Lung (tissue), 12 donors: Measurements from ENCODE around the gene BSN. TPM values are rescaled to one million over a fixed set of nuclear protein-coding genes. Genes with fewer than 3 reads are reported as not detected.
A peak's percentile ranks its signal among the peaks of the same experiment; 100 is the strongest.

Source experiments
- ATAC-seq: fragments of 200-7000 bp; cut with Tn5 transposase; one replicate; pipeline ENCODE4 v1.9.1; 2020; ENCODE audit warnings: moderate number of reproducible peaks; ENCODE audit not compliant: insufficient read depth, low FRiP score
- DNase-seq, 3 donors: peaks; one replicate each; pipeline ENCODE4 v3.0.0-alpha.2; 2013 to 2017
- H3K27ac ChIP-seq, 2 donors: one replicate each; pipeline ENCODE4 v1.5.1; 2013; ENCODE audit warnings: mild to moderate bottlenecking in 2 of 2, moderate library complexity in 2 of 2, control low read depth in 1 of 2, inconsistent platforms in 1 of 2, low read depth in 1 of 2, low read length in 1 of 2
- H3K27me3 ChIP-seq, 3 donors: one replicate each; pipeline ENCODE4 v1.5.1; 2013; ENCODE audit warnings: low read length in 2 of 3; ENCODE audit not compliant: control insufficient read depth in 3 of 3, insufficient read depth in 3 of 3
- H3K36me3 ChIP-seq, 4 donors: one replicate each; pipeline ENCODE4 v1.5.1; 2013; ENCODE audit warnings: low read length in 4 of 4, mild to moderate bottlenecking in 1 of 4, moderate library complexity in 1 of 4; ENCODE audit not compliant: control insufficient read depth in 4 of 4, insufficient read depth in 4 of 4
- H3K4me1 ChIP-seq, 5 donors: one replicate each; pipeline ENCODE4 v1.5.1; 2013; ENCODE audit warnings: low read length in 5 of 5, mild to moderate bottlenecking in 2 of 5, moderate library complexity in 1 of 5; ENCODE audit not compliant: control insufficient read depth in 5 of 5, insufficient read depth in 5 of 5
- H3K4me3 ChIP-seq: one replicate; pipeline ENCODE4 v1.5.1; 2013; ENCODE audit warnings: mild to moderate bottlenecking, control low read depth, moderate library complexity
- H3K9ac ChIP-seq, 2 donors: one replicate each; pipeline ENCODE4 v1.5.1; 2013; ENCODE audit warnings: low read length in 2 of 2, control low read depth in 1 of 2; ENCODE audit not compliant: insufficient read depth in 1 of 2
- H3K9me3 ChIP-seq, 4 donors: one replicate each; pipeline ENCODE4 v1.5.1; 2013; ENCODE audit warnings: low read length in 3 of 4, mild to moderate bottlenecking in 1 of 4, moderate library complexity in 1 of 4; ENCODE audit not compliant: control insufficient read depth in 4 of 4, insufficient read depth in 3 of 4
- CTCF ChIP-seq: IDR thresholded peaks from 2 replicates; pipeline ENCODE4 v1.5.1; 2012; ENCODE audit warnings: mild to moderate bottlenecking; ENCODE audit errors: control extremely low read depth, extremely low read depth
- WGBS, 2 donors: extraction: QIAGEN DNeasy Blood & Tissue Kit; methylation state at CpG; one replicate each; pipeline ENCODE4 v1.1.7; 2013; 5-methylcytosine and 5-hydroxymethylcytosine counted together
- polyA plus RNA-seq, 2 donors: library from polyadenylated mRNA; stranded (reverse); fragments of 200-250 nt; gene quantifications; one replicate each; pipeline ENCODE4 v1.2.1, GENCODE V29; 2013
- total RNA-seq, 2 donors: library from RNA; depleted of rRNA in 1 of 2; stranded (reverse); fragments of >200 nt in 1 of 2; gene quantifications; one replicate each; pipeline ENCODE4 v1.2.1, GENCODE V29; 2014 to 2021
- donor health status: control.
- donor health status: control.
- donor health status: Bipolar disorder and iron deficiency.
- donor health status: healthy.
- donor health status: DM: yes; HTN: yes; CAD: no.

BSN gene
- total and polyA plus RNA-seq, 4 donors, result 0.09 to 0.71 (median 0.47) TPM

GRCh38 chr3:49509028-49509561, 45.2 kb upstream of the BSN start:
- no peak for TF ChIP-seq CTCF
- Histone ChIP-seq H3K36me3 (peaks cover 0 to 14% (median 7%) of the 10 kb centered on the region in 4 donors), H3K27me3 (no peaks in the 10 kb centered on the region), H3K27ac (no peak overlapping the region), H3K9ac (no peak overlapping the region), H3K4me3 (no peak overlapping the region), H3K9me3 (no peaks in the 10 kb centered on the region), H3K4me1 (no peaks in the 10 kb centered on the region)
- 44 to 50% methylated on average over 2 of the region's 2 CpGs for WGBS, 2 donors
- DNase-seq (no peak), ATAC-seq (no peak)

GRCh38 chr3:49511639-49512038, 42.6 kb upstream of the BSN start:
- Histone ChIP-seq H3K4me3 (no peak overlapping the region), H3K4me1 (no peaks in the 10 kb centered on the region), H3K9me3 (no peaks in the 10 kb centered on the region), H3K27me3 (no peaks in the 10 kb centered on the region), H3K27ac (no peak overlapping the region), H3K36me3 (peaks cover 0 to 14% (median 9%) of the 10 kb centered on the region in 4 donors), H3K9ac (no peak overlapping the region)
- WGBS, 2 donors, result 84 to 89% methylated on average over 2 of the region's 2 CpGs
- no peak for ATAC-seq
- DNase-seq, result peak in 1 of 3 donors; percentile 8
- TF ChIP-seq CTCF, result no peak

- no peak for TF ChIP-seq CTCF
- WGBS, 2 donors, result 84 to 94% methylated on average over 1 of the region's 1 CpG
- ATAC-seq, result no peak
- Histone ChIP-seq H3K4me1 (peaks cover 0 to under 1% (median 0%) of the 10 kb centered on the region in 5 donors), H3K9ac (no peak overlapping the region), H3K27ac (no peak overlapping the region), H3K36me3 (peaks cover 0 to 18% (median 9%) of the 10 kb centered on the region in 4 donors), H3K9me3 (no peaks in the 10 kb centered on the region), H3K27me3 (no peaks in the 10 kb centered on the region), H3K4me3 (no peak overlapping the region)
- DNase-seq, result peak in 2 of 3 donors; percentile 21 to 53
Measured at GRCh38 chr3:49512781-49513355, 41.4 kb upstream of the BSN start.
